ENCODE data around the gene TRMT13. TPM values are rescaled to one million over a fixed set of nuclear protein-coding genes. Genes with fewer than 3 reads are reported as not detected.

TRMT13 gene
- 21.1 and 28.8 TPM in 2 replicates for total RNA-seq (2014; rRNA removed; shearing (Covaris generic))

- Histone ChIP-seq H3K27me3 (no peaks in the 10 kb centered on the region), H3K36me3 (peaks cover 16% of the 10 kb centered on the region), H3K4me3 (peak within 1 kb of the TSS; percentile 93), H3K27ac (peak within 1 kb of the TSS; percentile 65), H3K4me1 (peaks cover 4% of the 10 kb centered on the region), H3K9me3 (replicated peaks) (no peaks in the 10 kb centered on the region)
- peak; percentile 97 to 98 for DNase-seq
These were observed at the start of gene TRMT13, which contains the start of gene SASS6 for GRCh38 chr1:100132566-100133477. TSS of gene TRMT13 (plus strand) at chr1:100133163. CDS start at chr1:100133169, 6 bp downstream. TSS of gene SASS6 (minus strand) at chr1:100132930. CDS start at chr1:100132814, 116 bp downstream.

- DNase-seq, result no peak
- Histone ChIP-seq H3K4me3 (no peak overlapping the region), H3K27me3 (no peaks in the 10 kb centered on the region), H3K27ac (no peak overlapping the region), H3K4me1 (no peaks in the 10 kb centered on the region), H3K36me3 (peaks cover 63% of the 10 kb centered on the region), H3K9me3 (replicated peaks) (no peaks in the 10 kb centered on the region)
These were observed 45.6 kb upstream of the TRMT13 start for GRCh38 chr1:100087396-100087795.

GRCh38 chr1:100089082-100089481 is 43.9 kb upstream of the TRMT13 start:
- Histone ChIP-seq H3K27me3 (no peaks in the 10 kb centered on the region), H3K9me3 (replicated peaks) (no peaks in the 10 kb centered on the region), H3K4me3 (no peak overlapping the region), H3K4me1 (no peaks in the 10 kb centered on the region), H3K27ac (no peak overlapping the region), H3K36me3 (peaks cover 58% of the 10 kb centered on the region)
- no peak for DNase-seq

- Histone ChIP-seq H3K4me1 (no peaks in the 10 kb centered on the region), H3K9me3 (replicated peaks) (no peaks in the 10 kb centered on the region), H3K4me3 (no peak overlapping the region), H3K27ac (no peak overlapping the region), H3K36me3 (peaks cover 56% of the 10 kb centered on the region), H3K27me3 (no peaks in the 10 kb centered on the region)
- no peak for DNase-seq
These were observed 42.5 kb upstream of the TRMT13 start for GRCh38 chr1:100090471-100090870.

DNA sequence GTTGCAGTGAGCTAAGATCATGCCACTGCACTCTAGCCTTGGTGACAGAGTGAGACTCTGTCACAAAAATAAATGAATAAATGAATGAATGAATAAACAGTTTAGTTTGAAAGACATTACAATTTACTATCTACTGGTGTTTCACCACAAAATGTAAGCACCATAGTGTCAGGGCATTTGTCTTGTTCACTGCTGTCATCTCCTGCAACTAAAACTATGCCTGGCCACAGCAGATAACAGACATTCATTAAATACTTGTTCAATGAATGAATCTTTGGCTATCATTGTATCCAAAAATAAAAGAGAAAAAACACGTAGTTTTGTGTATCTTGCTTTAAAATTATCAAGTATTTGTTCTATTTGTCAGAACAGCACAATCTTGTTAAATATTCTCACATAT is 32.8 kb upstream of the TRMT13 start:
- Histone ChIP-seq H3K9me3 (replicated peaks) (no peaks in the 10 kb centered on the region; the same call in 1 of the 2 replicates), H3K27me3 (no peaks in the 10 kb centered on the region), H3K4me1 (no peaks in the 10 kb centered on the region), H3K27ac (no peak overlapping the region), H3K36me3 (peaks cover 57% of the 10 kb centered on the region), H3K4me3 (no peak overlapping the region)
- no peak for DNase-seq

- no peak overlapping the region for H3K4me3 ChIP-seq
- H3K27ac ChIP-seq, result no peak overlapping the region
- H3K9me3 ChIP-seq (replicated peaks), result no peaks in the 10 kb centered on the region; the same call in 1 of the 2 replicates
- H3K27me3 ChIP-seq, result no peaks in the 10 kb centered on the region
- no peak for DNase-seq
- no peaks in the 10 kb centered on the region for H3K4me1 ChIP-seq
- H3K36me3 ChIP-seq, result peaks cover 59% of the 10 kb centered on the region
These were observed 31.4 kb upstream of the TRMT13 start for GRCh38 chr1:100101564-100101963.

DNA sequence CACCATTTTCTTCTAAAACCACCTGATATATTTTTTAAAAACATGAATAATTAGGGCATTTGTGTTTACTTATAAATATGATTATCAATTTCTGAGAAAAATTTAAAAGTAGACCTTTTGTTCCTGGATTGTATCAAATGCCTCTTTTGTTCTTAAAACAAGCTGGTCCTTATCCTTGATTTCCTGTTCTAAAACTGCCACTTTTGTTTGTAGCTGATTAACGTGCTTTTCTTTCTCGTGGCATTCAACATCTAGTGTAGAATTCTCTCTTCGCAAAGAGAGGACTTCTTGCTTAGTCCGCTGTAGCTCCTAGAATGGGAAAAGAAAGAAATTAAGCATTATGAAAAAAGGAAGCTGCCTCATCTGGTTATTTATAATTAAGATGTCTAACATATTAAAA is 25.3 kb upstream of the TRMT13 start:
- no peak for DNase-seq
- no peak overlapping the region for H3K27ac ChIP-seq
- H3K4me3 ChIP-seq, result no peak overlapping the region
- no peaks in the 10 kb centered on the region for H3K4me1 ChIP-seq
- H3K9me3 ChIP-seq (replicated peaks), result no peaks in the 10 kb centered on the region
- no peaks in the 10 kb centered on the region for H3K27me3 ChIP-seq
- H3K36me3 ChIP-seq, result peaks cover 50% of the 10 kb centered on the region

- no peaks in the 10 kb centered on the region for H3K9me3 ChIP-seq (replicated peaks)
- H3K36me3 ChIP-seq, result peaks cover 41% of the 10 kb centered on the region
- H3K4me1 ChIP-seq, result no peaks in the 10 kb centered on the region
- no peak overlapping the region for H3K4me3 ChIP-seq
- DNase-seq, result no peak
- no peaks in the 10 kb centered on the region for H3K27me3 ChIP-seq
- no peak overlapping the region for H3K27ac ChIP-seq
These were observed 23.4 kb upstream of the TRMT13 start for GRCh38 chr1:100109554-100110066.

DNA sequence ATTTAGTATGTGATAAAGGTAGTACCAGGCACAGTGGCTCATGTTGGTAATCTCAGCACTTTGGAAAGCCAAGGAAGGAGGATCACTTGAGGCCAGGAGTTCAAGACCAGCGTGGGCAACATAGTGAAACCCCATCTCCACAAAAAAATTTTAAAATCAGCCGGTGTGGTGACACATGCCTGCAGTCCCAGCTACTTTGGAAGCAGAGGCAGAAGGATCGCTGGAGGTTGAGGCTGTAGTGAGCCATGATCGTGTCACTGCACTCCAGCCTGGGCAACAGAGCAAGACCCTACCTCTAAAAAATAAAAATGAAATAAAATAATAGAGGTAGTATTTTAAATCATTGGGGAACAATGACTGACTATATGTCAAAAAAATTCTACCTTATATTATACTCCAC is 17.4 kb upstream of the TRMT13 start:
- Histone ChIP-seq H3K27ac (no peak overlapping the region), H3K27me3 (no peaks in the 10 kb centered on the region), H3K4me3 (no peak overlapping the region), H3K9me3 (replicated peaks) (no peaks in the 10 kb centered on the region), H3K4me1 (no peaks in the 10 kb centered on the region), H3K36me3 (peaks cover 42% of the 10 kb centered on the region)
- no peak for DNase-seq

GRCh38 chr1:100122177-100122576 is 10.8 kb upstream of the TRMT13 start:
- DNase-seq, result no peak
- H3K4me1 ChIP-seq, result no peaks in the 10 kb centered on the region
- no peaks in the 10 kb centered on the region for H3K9me3 ChIP-seq (replicated peaks)
- no peak overlapping the region for H3K4me3 ChIP-seq
- H3K27me3 ChIP-seq, result no peaks in the 10 kb centered on the region
- H3K27ac ChIP-seq, result no peak overlapping the region
- peaks cover 28% of the 10 kb centered on the region for H3K36me3 ChIP-seq

DNA sequence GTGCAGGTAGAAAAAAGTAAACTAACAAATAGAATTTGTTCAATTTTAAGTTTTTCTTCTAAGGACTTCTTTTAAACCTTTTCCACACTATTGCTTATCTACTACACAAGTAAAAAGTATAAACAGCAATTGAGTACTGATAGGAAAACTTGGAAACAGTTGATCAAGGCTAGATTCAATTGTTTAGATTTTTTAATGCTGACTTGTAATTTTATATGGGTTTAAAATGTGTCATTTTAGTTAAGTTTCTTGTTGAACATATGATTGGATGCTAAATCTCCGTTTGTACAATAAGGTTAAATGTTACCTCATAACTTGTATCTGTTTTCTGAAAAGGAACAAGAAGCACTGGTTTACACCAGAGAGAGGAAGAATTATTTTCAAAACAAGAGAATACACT is 5.7 kb upstream of the TRMT13 start:
- Histone ChIP-seq H3K36me3 (peaks cover 2% of the 10 kb centered on the region; the same call in 1 of the 2 replicates), H3K27me3 (no peaks in the 10 kb centered on the region), H3K9me3 (replicated peaks) (no peaks in the 10 kb centered on the region), H3K4me3 (no peak overlapping the region), H3K4me1 (no peaks in the 10 kb centered on the region), H3K27ac (no peak overlapping the region)
- DNase-seq, result no peak

- Histone ChIP-seq H3K9me3 (replicated peaks) (no peaks in the 10 kb centered on the region), H3K4me3 (no peak overlapping the region), H3K4me1 (peaks cover 4% of the 10 kb centered on the region), H3K36me3 (0 out of 2 replicates have a peak, but pooled peaks cover 4% of the 10 kb centered on the region), H3K27me3 (no peaks in the 10 kb centered on the region), H3K27ac (no peak overlapping the region)
- no peak for DNase-seq
These were observed 2.3 kb upstream of the TRMT13 start for GRCh38 chr1:100130552-100131077.

DNA sequence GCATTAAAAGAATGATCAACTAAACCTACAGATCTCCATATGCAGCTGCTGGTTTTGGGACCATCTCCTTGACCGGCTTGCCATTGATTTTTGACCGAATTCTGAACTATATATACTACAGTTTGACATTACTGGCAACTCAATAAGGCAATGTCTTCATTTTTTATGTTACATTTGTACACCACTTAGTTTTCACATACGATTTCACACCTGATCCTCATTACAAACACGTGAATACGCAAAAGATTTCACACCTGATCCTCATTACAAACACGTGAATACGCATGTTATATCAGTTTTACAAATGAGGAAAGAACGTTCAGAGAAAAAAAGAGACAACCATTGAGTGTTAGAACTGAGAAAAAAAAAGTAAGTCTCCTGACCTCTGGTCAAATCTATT is 1.3 kb upstream of the TRMT13 start:
- peaks cover 7% of the 10 kb centered on the region; the same call in 1 of the 2 replicates for H3K36me3 ChIP-seq
- H3K9me3 ChIP-seq (replicated peaks), result no peaks in the 10 kb centered on the region
- peaks cover 4% of the 10 kb centered on the region for H3K4me1 ChIP-seq
- DNase-seq, result no peak
- no peak overlapping the region for H3K27ac ChIP-seq
- peak overlapping the region; percentile 93 for H3K4me3 ChIP-seq
- H3K27me3 ChIP-seq, result no peaks in the 10 kb centered on the region

DNA sequence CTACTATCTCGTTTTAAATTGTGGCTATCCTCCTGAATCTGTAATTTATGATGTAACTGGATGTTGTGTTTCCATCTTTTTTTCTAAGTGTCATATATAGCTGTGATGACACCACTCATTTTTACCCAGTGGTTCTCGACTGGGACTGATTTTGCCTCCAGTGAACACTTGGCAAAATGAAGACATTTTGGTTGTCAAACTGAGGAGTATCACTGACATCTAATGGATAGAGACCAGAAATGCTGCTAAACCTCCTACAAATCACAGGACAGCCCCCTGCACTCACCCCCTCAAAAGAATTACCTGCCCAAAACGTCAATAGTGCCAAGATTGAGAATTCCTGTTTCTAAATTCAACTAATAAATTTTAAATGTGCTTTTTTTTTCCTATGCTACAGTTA is 1.9 kb downstream of the TRMT13 start:
- H3K4me3 ChIP-seq, result no peak overlapping the region
- DNase-seq, result no peak
- H3K36me3 ChIP-seq, result peaks cover 30% of the 10 kb centered on the region

DNA sequence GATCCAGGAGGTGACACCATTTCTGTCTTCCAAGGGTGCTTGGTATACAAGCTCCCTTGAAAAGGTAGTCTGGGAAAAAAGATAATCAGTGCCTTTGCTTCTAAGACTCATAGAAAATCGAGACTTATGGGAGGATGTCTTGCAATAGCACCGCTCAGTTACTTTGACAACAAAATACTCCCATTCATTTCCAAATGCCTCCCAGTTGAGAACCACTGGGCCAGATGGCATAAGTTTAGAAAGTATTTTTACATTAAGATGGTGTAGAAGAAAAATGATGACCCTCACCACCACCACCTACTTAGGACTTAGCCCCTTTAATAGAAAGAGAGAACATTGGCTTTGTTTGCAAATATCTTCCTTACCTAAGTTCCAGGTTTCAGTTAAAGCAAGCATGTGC is 4.6 kb downstream of the TRMT13 start:
- Histone ChIP-seq H3K9me3 (replicated peaks) (no peaks in the 10 kb centered on the region), H3K36me3 (peaks cover 53% of the 10 kb centered on the region), H3K27ac (no peak overlapping the region), H3K4me1 (peaks cover 4% of the 10 kb centered on the region), H3K27me3 (no peaks in the 10 kb centered on the region), H3K4me3 (no peak overlapping the region)
- no peak for DNase-seq

More for the DNA sequence above, 1.9 kb downstream of the TRMT13 start:
- no peak overlapping the region for H3K27ac ChIP-seq
- peaks cover 4% of the 10 kb centered on the region for H3K4me1 ChIP-seq
- no peaks in the 10 kb centered on the region for H3K9me3 ChIP-seq (replicated peaks)
- H3K27me3 ChIP-seq, result no peaks in the 10 kb centered on the region

Data from SJCRH30 (cell line).